Fibroblast of skin of abdomen (primary cell): ENCODE data around the gene RAB40C.

Experiments used
- DNase-seq: peaks from one replicate; pipeline ENCODE4 v3.0.0-alpha.2; 2013

Gene RAB40C

GRCh38 chr16:575354-576196 is 14.3 kb upstream of the RAB40C start:
- DNase-seq, result no peak

- no peak for DNase-seq
These were observed 13.6 kb upstream of the RAB40C start for GRCh38 chr16:576197-576822.

DNA sequence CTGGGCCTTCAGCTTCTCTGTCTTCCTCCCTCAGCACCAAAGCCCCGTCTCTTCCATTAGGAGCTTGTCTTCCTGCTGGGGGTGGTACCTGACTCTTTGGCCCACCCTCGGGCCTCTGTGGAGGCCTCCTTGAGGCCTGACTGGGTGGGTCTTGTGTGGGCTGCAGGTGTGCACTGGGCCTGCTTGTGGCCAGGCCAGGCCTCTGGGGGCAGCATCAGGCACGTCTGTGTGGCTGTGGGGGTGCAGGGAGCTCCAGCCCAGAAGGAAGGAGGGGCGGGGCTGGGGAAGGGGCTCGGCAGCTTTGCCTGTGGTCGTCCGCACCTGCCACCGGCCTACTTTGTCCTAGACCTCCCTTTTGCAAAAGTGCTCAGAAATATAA is 13.1 kb upstream of the RAB40C start:
- DNase-seq, result no peak

DNA sequence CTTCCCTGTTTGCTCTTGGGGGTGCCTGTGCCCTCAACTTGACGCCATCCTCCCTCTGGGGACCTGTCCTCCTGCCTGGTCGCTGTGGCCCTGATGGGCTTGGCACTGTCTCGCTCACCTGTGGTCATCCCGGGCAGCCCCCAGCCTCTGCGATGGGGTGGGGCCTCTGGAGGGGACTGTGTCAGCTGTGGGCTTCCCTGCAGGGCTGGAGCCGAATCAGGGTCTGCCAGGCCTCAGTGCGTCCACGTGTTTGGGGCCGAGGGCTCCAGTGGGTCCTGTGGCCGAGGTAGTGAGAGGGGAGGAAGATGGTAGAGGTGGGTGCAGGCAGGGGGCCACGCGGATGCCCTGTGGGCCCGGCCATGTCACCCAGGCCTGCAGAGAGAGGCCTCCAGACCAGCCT is 12.1 kb upstream of the RAB40C start:
- DNase-seq, result no peak

GRCh38 chr16:578232-578869 is 11.5 kb upstream of the RAB40C start:
- DNase-seq, result no peak

- DNase-seq, result peak; percentile 67
These were observed 10.9 kb upstream of the RAB40C start for GRCh38 chr16:578870-579405.

- no peak for DNase-seq
These were observed 9.5 kb upstream of the RAB40C start for GRCh38 chr16:580141-580945.

DNA sequence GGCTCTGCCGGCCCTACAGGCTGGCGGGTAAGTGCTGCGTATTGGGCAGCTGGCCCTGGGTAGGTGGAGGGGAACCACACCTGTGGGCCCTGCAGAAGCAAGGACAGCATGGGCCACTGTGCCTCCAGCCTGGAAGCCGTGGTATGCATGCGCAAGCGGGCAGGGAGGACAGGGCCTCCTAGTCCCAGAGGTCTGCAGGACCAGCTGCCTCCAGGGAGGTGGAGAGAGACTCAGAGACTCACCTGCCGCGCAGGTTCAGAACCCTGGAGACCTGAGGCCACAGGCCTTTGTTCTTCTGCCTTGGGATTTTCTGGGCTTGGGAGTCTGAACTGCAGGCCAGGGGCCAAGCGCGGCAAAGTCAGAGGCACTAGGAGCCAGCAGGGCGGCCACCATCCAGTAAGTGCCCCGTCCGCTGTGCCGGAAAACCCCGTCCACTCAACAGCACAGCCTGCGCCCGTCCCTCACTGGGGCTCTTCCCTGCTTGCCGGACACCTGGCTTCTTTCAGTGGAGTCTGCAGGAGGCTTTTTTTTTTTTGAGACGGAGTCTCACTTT is 8.8 kb upstream of the RAB40C start:
- DNase-seq, result no peak

DNA sequence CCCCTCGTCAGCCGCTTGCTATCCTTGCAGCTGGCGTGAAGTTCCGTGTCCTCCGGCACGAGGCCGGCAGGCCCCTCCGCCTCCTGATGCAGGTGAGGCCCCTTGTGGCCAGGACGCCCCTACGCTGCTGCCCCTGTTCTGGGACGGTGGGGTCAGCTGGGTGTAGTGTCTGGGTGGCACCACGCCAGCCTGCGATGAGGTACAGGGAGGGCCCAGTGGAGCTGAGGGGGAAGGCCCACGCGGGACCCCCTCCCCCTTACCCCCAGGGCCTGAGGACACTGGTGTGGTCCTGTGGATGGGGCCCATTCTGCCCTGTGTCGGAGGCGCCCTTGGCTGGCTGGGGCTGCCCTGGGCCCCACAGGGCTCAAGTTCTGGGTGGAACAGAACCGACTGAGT is 7.7 kb upstream of the RAB40C start:
- no peak for DNase-seq

DNA sequence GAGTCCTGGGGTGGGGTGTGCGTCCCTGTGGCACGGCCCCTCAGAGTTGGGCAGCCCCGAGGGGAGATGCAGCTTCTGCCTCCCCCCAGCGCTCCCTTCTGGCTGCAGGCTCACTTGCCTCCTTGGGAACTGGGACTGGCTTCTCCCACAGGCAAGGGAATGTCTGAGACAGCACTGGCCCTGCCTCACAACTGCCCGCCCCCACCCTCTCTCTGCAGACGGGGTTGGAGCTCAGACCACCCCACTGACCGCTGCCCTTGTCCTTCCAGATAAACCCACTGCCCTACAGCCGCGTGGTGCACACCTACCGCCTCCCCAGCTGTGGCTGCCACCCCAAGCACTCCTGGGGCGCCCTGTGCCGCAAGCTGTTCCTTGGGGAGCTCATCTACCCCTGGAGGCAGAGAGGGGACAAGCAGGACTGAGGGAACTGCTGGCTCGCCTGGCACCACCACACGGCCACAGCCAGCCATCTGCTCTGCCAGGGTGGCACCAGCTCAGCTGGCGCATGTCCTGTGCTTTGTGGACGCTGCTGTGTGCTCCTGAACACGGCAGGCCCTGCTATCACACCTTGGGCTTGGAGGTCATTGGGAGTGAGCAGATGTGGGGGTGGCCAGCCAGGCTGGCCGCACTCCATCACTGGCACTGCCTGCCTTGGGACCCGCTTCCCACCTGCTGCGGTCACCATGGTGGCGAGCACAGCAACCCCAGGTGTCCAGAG is 7.1 kb upstream of the RAB40C start:
- DNase-seq, result no peak

DNA sequence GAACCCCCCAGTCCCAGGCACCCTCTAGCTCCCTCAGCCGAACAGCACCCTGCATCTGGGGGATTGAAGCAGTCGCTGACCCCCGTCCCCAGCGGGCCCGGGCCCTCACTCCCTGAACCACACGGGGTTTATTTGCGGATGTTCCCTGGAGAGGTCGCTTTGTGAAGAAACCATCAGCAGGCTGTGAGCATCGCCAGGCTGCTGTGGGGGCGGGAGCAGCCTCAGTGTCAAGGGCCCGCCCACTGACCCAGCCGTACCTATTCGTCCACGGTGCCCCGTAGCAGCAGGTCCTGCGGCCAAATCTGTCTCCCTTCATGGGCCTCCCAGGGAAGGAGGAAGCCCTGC is 6.4 kb upstream of the RAB40C start:
- no peak for DNase-seq

GRCh38 chr16:583815-584591 is 5.9 kb upstream of the RAB40C start:
- no peak for DNase-seq

DNA sequence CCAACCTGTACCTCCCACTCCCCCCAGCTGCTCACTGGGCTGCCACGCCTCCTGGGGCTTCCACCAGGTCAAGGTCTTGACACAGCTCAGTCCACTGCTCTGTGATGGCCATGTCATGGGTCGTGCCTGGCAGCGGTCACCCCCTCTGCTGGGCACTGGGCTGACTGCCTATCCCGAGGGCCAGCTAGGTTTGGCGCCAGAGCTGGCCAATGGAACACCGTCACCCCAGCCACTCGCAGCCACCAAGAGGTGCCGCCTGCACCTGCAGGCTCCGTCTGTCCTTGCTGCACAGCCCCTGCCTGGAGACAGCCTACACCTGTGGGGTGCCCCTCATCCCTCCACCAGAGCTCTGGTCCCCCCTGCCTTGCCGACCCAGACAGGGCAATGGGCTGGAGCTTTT is 4.5 kb upstream of the RAB40C start:
- DNase-seq, result no peak

- DNase-seq, result peak; percentile 40
These were observed 3.7 kb upstream of the RAB40C start for GRCh38 chr16:586047-586644.

DNA sequence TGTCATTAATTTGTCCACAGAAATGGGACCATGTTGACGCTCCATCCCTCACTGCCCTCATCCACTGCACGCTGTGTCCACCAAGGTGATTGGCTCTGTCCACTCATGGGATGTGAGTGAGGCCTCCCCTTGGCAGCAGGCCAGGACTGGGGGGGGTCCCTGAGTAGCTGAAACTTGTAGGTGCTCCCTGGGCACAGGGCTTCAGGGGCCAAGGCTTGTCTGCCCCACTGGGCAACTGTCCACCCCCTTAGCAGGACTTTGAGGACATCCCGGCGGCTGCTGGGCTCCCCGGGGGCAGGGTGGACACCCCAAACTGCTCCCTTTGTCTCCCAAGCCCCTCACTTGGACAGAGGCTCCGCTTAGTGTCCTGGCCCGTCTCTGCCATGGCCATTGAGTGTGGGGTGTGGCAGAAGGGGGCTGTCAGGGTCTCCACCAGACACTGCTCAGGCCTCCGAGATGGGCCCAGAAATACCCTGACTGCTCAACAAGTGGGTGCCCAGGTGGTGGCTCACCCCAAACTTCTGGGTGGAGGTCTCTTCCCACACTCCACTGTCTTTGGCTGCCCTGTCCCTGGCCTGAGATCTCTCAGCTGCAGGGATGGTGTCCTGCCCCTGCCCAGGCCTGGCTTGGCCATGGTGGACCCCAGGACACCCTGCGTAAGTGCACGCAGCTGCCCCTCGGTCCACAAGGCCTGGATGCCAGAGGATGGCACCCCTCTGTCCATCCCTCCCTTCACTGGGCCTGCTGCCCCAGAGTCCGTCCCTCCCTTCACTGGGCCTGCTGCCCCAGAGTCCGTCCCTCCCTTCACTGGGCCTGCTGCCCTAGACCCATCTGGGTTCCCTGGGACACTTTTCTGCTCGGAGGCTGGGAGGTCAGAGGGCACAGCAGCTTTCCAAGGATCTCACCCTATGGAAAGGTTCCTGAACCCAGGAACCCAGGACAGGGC is 2.9 kb upstream of the RAB40C start:
- no peak for DNase-seq

GRCh38 chr16:588639-588888 is 1.3 kb upstream of the RAB40C start:
- peak; percentile 48 for DNase-seq

GRCh38 chr16:588889-589657 is 793 bp upstream of the RAB40C start:
- DNase-seq, result peak; percentile 94

- DNase-seq, result no peak
These were observed 435 bp downstream of the RAB40C start for GRCh38 chr16:590188-590814.
